Transverse colon (tissue), 4 donors: ENCODE data around the gene OR5A2. TPM values are rescaled to one million over a fixed set of nuclear protein-coding genes. Genes with fewer than 3 reads are reported as not detected.
"Not testable (repeated sequence)": the region's sequence is repeated elsewhere in the genome, so short reads cannot be mapped to it uniquely, and the experiment has no call there.

ENCODE experiments used
- DNase-seq: peaks from one replicate; pipeline ENCODE4 v3.0.0-alpha.2; 2019
- H3K27ac ChIP-seq, 4 donors: fragments of 200-600 bp; sonication (generic); 2 replicates each; pipeline ENCODE4 v1.5.1; 2016 to 2018; ENCODE audit warnings: inconsistent platforms in 4 of 4
- H3K27me3 ChIP-seq: fragments of 200-600 bp; sonication (generic); 2 replicates; pipeline ENCODE4 v1.5.1; 2017; ENCODE audit warnings: inconsistent platforms
- H3K36me3 ChIP-seq, 4 donors: fragments of 200-600 bp; sonication (generic); 2 replicates each; pipeline ENCODE4 v1.5.1; 2017 to 2019; ENCODE audit warnings: inconsistent platforms in 4 of 4
- H3K4me1 ChIP-seq, 4 donors: fragments of 200-600 bp; sonication (generic); 2 replicates each; pipeline ENCODE4 v1.5.1; 2017 to 2020; ENCODE audit warnings: inconsistent platforms in 4 of 4
- H3K4me3 ChIP-seq, 4 donors: fragments of 200-600 bp; sonication (generic); 1 replicate in 1 of 4; 2 replicates in 3 of 4; pipeline versions ENCODE4 v1.5.1 to v1.6.1; 2017 to 2019; ENCODE audit warnings: inconsistent platforms in 4 of 4
- H3K9me3 ChIP-seq, 2 donors: fragments of 200-600 bp; sonication (generic); 2 replicates each; pipeline ENCODE4 v1.5.1; 2017 to 2019; ENCODE audit warnings: inconsistent platforms in 2 of 2
- EP300 ChIP-seq: sonication (generic); formaldehyde crosslinking; IDR thresholded peaks from one replicate; pipeline ENCODE4 v1.6.1; 2017; ENCODE audit warnings: antibody characterized with exemption, low read depth
- POLR2A ChIP-seq: fragments of 450-650 bp; IDR thresholded peaks from one replicate; pipeline ENCODE4 v1.6.1; 2016; ENCODE audit warnings: antibody characterized with exemption, mild to moderate bottlenecking, moderate library complexity
- POLR2AphosphoS5 ChIP-seq, 3 donors: sonication (generic); formaldehyde crosslinking; IDR thresholded peaks; one replicate each; pipeline ENCODE4 v1.6.1; 2016; ENCODE audit warnings: antibody characterized with exemption in 3 of 3
- WGBS, 2 donors: methylation state at CpG; one replicate each; pipeline ENCODE4 v1.1.5; 2018; ENCODE audit warnings: low coverage in 1 of 2; 5-methylcytosine and 5-hydroxymethylcytosine counted together
- in situ Hi-C, 4 donors: fragments of 200-750 bp; cut with MboI; loops; one replicate each; pipeline versions ENCODE4 v1.15.0 to v1.15.1; 2017; ENCODE audit warnings: low sequenced_read_pairs in 3 of 4, low pct_ligation_motif_present in 1 of 4, low pct_unique_long_range_greater_than_20kb in 1 of 4
- intact Hi-C: fragments of 100-400 bp; cut with DNase I; formaldehyde crosslinking; loops from one replicate; pipeline ENCODE4 v1.15.1; 2023; ENCODE audit warnings: low total_unique reads
- total RNA-seq, 4 donors: library from RNA; depleted of rRNA; stranded (reverse); fragments of >200 nt; gene quantifications; one replicate each; pipeline ENCODE4 v1.1.0, GENCODE V29; 2016
- TF ChIP-seq, protein P1 (sequence below), 5 experiments: fragments of 200-600 bp in 3 of 5; fragments of 450-650 bp in 2 of 5; sonication (generic) in 3 of 5; IDR thresholded peaks; 1 replicate in 2 of 5; 2 replicates in 3 of 5; pipeline ENCODE4 v1.5.1; 2016 to 2017; ENCODE audit warnings: antibody characterized with exemption in 5 of 5, inconsistent platforms in 3 of 5, mild to moderate bottlenecking in 2 of 5, moderate library complexity in 1 of 5

OR5A2 gene
- total RNA-seq, 4 donors from 2014 or later, result not detected

DNA sequence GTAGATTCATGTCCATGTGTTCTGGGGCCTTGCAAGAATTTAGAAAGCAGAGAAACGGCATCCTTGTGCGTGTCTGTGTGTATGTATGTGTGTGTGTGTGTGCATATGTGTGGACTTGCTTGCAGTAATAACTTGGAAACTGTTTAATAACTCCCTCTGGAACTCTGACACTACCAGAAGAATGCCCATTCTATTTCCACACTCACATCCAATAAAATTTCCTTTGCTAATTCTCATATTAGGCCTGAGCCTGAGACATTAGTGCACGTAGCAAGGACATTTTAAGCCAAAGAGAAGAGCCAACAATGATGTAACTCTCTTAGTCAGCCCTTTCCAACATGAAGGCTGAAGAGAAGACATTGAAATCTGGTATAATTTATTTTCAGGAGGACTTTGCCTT lies 33.7 kb upstream of the OR5A2 start:
- Histone ChIP-seq H3K4me3 (no peak overlapping the region), H3K27ac (no peak overlapping the region), H3K4me1 (no peaks in the 10 kb centered on the region), H3K36me3 (no peaks in the 10 kb centered on the region), H3K27me3 (no peaks in the 10 kb centered on the region), H3K9me3 (no peaks in the 10 kb centered on the region)
- intact Hi-C loops (loop anchor here (10.0 kb wide), 1 partner anchor 1285 kb away; no protein-coding TSS in a partner anchor), in situ Hi-C loops (no loop called here)
- WGBS, 2 donors, result 85 to 100% methylated on average over 1 to 3 of the region's 3 CpGs
- TF ChIP-seq POLR2AphosphoS5 (IDR thresholded peaks at IDR 0.05), result no peak
- no peak for TF ChIP-seq EP300
- TF ChIP-seq, protein P1, sequence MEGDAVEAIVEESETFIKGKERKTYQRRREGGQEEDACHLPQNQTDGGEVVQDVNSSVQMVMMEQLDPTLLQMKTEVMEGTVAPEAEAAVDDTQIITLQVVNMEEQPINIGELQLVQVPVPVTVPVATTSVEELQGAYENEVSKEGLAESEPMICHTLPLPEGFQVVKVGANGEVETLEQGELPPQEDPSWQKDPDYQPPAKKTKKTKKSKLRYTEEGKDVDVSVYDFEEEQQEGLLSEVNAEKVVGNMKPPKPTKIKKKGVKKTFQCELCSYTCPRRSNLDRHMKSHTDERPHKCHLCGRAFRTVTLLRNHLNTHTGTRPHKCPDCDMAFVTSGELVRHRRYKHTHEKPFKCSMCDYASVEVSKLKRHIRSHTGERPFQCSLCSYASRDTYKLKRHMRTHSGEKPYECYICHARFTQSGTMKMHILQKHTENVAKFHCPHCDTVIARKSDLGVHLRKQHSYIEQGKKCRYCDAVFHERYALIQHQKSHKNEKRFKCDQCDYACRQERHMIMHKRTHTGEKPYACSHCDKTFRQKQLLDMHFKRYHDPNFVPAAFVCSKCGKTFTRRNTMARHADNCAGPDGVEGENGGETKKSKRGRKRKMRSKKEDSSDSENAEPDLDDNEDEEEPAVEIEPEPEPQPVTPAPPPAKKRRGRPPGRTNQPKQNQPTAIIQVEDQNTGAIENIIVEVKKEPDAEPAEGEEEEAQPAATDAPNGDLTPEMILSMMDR (IDR thresholded peaks at IDR 0.05), result no peak
- no peak for TF ChIP-seq POLR2A
- no peak for DNase-seq

DNA sequence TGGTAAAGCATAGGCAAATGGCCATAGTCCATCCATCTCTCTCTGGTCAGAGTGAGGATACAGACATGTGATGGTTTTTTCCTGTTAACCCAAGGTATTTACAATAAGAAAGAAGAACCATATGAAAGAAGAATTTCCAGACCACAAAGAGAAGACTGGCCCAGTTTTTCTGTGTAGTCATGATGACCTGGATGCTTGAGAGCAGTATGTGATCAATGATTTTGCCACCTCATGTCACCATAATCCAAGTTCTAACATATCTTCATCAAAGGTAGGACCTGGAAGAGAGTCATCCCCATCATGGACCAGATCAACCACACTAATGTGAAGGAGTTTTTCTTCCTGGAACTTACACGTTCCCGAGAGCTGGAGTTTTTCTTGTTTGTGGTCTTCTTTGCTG lies 30.4 kb upstream of the OR5A2 start, which contains the start of gene OR4D6:
Gene OR4D6, plus strand, starts transcription at position 301 of the 400 bp plus-strand sequence. Its CDS starts 0 bp downstream, at position 301.
- in situ Hi-C loops (no loop called here), intact Hi-C loops (loop anchor here (10.0 kb wide), 1 partner anchor 1288 kb away; no protein-coding TSS in a partner anchor)
- H3K9me3 ChIP-seq, result no peaks in the 10 kb centered on the region
- no peaks in the 10 kb centered on the region for H3K36me3 ChIP-seq
- H3K27ac ChIP-seq, result no peak within 1 kb of the TSS
- WGBS, 2 donors, result 96 to 100% methylated on average over 1 to 2 of the region's 2 CpGs
- no peaks in the 10 kb centered on the region for H3K27me3 ChIP-seq
- H3K4me1 ChIP-seq, result no peaks in the 10 kb centered on the region
- H3K4me3 ChIP-seq, result no peak within 1 kb of the TSS
- DNase-seq, result no peak
- TF ChIP-seq EP300, result no peak
- TF ChIP-seq, protein P1 (IDR thresholded peaks at IDR 0.05), result no peak

DNA sequence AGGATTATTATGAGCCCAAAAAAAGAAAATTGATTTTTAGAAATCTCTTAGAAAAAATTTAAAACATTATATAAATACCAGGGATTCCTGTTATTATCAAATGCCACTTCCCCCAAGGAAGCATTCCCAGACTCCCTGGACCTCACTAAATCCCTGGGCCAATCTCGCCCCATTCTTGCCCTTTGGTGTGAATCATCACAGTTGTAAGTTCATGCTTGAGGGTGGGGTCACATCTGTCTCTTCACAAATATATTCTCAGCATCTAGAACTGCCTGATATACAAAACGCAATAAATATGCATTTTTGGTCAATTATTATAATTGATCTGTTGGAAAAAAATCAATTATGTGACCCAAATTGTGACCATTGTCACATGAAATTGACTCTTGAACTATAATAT lies 22.3 kb upstream of the OR5A2 start:
- H3K27ac ChIP-seq, result no peak overlapping the region
- no peak for TF ChIP-seq POLR2A
- TF ChIP-seq EP300, result no peak
- no peak for TF ChIP-seq POLR2AphosphoS5 (IDR thresholded peaks at IDR 0.05)
- TF ChIP-seq, protein P1 (IDR thresholded peaks at IDR 0.05), result no peak
- H3K9me3 ChIP-seq, result no peaks in the 10 kb centered on the region
- in situ Hi-C loops, result loop anchor here in 2 of 4 donors (10.0 to 25.0 kb wide), 2 partner anchors 56 to 286 kb away; partner anchors contain the start of genes DTX4 (in 1 of the 2) and OR4D11 (in 1 of the 2)
- H3K27me3 ChIP-seq, result no peaks in the 10 kb centered on the region
- H3K4me3 ChIP-seq, result no peak overlapping the region
- no peaks in the 10 kb centered on the region for H3K4me1 ChIP-seq
- 78 to 83% methylated on average over 2 of the region's 2 CpGs for WGBS, 2 donors
- no peak for DNase-seq
- no peaks in the 10 kb centered on the region for H3K36me3 ChIP-seq
- intact Hi-C loops, result no loop called here

DNA sequence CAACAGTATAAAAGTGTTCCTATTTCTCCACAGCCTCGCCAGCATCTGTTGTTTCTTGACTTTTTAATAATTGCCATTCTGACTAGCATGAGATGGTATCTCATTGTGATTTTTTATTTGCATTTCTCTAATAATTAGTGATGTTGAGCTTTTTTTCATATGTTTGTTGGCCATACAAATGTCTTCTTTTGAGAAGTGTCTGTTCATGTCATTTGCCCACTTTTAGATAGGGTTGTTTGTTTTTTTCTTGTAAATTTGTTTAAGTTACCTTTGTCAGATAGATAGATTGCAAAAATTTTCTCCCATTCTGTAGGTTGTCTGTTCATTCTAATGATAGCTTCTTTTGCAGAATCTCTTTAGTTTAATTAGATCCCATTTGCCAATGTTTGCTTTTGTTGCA lies 19.4 kb upstream of the OR5A2 start:
- DNase-seq, H3K4me3 ChIP-seq, H3K9me3 ChIP-seq, H3K27ac ChIP-seq, H3K27me3 ChIP-seq, H3K4me1 ChIP-seq, intact Hi-C loops, H3K36me3 ChIP-seq: not testable (repeated sequence)
- WGBS, 2 donors, result 91 to 100% methylated on average over 1 of the region's 1 CpG
- in situ Hi-C loops, result loop anchor here in 2 of 4 donors (10.0 to 25.0 kb wide), 2 partner anchors 59 to 283 kb away; partner anchors contain the start of genes DTX4 (in 1 of the 2) and OR4D11 (in 1 of the 2)

DNA sequence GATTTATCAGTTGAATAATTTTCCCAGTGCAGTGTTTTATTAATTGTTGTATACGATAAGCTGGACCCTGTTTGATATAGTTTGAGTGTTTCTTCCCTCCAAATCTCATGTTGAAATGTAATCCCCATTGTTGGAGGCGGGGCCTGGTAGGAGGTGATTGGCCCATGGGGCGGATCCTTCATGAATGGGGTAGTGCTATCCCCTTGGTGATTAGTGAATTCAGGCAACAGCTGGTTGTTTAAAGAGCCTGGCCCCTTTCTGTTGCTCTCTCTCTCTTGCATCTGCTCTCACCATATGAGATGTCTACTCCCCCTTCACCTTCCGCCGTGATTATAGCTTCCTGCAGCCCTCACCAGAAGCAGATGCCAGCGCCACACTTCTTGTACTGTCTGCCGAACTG lies 11.6 kb upstream of the OR5A2 start:
- H3K36me3 ChIP-seq, result no peaks in the 10 kb centered on the region
- DNase-seq, result no peak
- H3K4me3 ChIP-seq, result no peak overlapping the region
- in situ Hi-C loops (loop anchor here in 2 of 4 donors (10.0 to 25.0 kb wide), 2 partner anchors 273 to 275 kb away; partner anchors contain the start of gene DTX4 (in 1 of the 2)), intact Hi-C loops (no loop called here)
- 75 to 78% methylated on average over 6 to 7 of the region's 7 CpGs for WGBS, 2 donors
- no peaks in the 10 kb centered on the region for H3K4me1 ChIP-seq
- no peaks in the 10 kb centered on the region for H3K27me3 ChIP-seq
- TF ChIP-seq EP300 (no peak), POLR2A (no peak), POLR2AphosphoS5 (IDR thresholded peaks at IDR 0.05) (no peak)
- TF ChIP-seq, protein P1 (IDR thresholded peaks at IDR 0.05), result no peak
- no peak overlapping the region for H3K27ac ChIP-seq
- H3K9me3 ChIP-seq, result no peaks in the 10 kb centered on the region
